ENCODE data around the gene GATB.
A peak's percentile ranks its signal among the peaks of the same experiment; 100 is the strongest.

GATB gene

GRCh38 chr4:151674804-151675391, 85.9 kb downstream of the GATB start:
- DNase-seq (ENCODE audit: low read depth) = no peak

- DNase-seq (ENCODE audit: low read depth) = no peak
Observed at GRCh38 chr4:151673908-151674520, 86.8 kb downstream of the GATB start.

DNA sequence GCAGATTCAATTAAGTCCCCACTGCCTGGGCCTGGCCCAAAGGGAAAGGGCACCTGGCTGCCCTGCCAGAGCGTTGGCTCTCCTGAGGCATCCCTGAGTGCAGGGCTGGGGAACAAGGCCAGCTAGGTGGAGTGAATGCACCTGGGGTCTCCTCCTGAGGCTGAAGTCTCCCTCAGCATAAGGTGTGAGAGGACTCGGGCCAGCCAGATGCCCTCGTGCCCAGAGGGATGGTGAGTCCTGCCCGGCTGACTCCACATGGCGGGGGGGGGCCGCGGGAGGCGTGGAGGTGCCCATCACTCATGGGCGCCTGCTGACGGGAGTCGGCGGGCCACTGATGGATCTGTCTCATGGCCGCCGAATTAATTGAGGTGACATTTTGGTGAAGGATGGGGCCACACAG, 87.8 kb downstream of the GATB start:
- no peak for DNase-seq (ENCODE audit: low read depth)

DNA sequence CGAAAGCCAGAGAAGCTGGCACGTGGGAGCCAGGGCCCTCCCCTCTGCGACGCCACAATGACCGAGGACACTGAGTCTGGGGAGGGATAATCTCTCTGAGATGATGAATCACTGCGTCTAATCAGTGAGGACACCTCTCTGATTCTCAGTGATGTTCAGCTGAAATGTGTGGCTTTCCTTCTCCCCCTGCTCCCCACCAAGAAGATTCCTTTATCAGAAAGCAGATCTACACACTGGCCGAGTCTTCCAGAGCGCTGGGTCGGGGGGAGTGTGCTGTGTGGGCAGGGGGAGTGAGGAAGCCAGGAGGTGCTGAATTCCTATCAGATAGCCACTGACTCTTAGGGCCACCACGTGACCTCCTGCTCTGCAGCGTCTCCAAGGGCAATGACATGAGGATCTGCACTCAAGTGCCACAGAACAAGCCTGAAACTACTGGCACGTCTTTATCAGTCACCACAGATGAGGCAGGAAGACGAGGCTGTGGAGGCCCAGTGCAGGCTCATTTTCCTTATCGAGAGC, 89.2 kb downstream of the GATB start:
- no peak for DNase-seq (ENCODE audit: low read depth)

- no peak for DNase-seq (ENCODE audit: low read depth)
Observed at GRCh38 chr4:151670843-151671242, 90.0 kb downstream of the GATB start.

GRCh38 chr4:151669990-151670389, 90.8 kb downstream of the GATB start:
- DNase-seq (ENCODE audit: low read depth) = no peak

GRCh38 chr4:151668689-151669402, 92.0 kb downstream of the GATB start:
- no peak for DNase-seq (ENCODE audit: low read depth)

DNA sequence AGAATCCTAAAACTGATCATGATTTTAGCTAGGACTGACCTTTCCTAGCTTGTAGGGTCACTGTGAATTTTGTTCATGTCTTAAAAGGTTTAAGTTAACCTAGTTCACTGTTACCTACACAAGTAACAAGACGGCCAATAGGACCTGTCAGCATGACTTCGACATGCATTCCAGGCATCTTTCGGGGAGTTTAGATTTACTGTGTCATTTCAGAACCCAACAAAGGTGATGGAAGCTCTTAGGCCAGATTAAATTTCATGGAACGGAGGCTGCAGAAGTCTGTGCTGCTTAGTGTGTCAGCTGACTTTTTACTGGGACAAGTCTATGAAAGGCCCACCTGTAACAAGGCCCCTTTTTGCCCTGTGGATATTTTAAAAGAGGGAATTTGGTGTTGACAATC, 93.1 kb downstream of the GATB start:
- no peak for DNase-seq (ENCODE audit: low read depth)

GRCh38 chr4:151667048-151667447, 93.8 kb downstream of the GATB start:
- DNase-seq (ENCODE audit: low read depth) = no peak

GRCh38 chr4:151666501-151666900, 94.3 kb downstream of the GATB start:
- no peak for DNase-seq (ENCODE audit: low read depth)

DNA sequence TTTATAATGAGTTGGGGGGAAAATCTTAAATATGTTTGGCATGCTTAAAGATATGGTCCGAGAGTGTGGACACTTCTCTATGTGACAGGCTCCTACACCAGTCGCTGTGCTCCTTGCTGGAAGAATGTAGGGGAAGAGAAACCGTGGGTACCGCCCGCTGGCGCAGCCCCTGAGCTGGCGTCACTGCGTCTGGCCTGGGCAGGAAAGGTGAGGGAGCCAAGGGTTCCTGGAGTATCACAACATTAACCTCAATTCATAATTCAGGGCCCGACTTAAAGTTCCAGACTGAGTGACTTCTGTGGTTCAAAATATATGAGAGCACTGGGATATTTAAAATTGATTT, 95.1 kb downstream of the GATB start:
- DNase-seq (ENCODE audit: low read depth) = no peak

DNA sequence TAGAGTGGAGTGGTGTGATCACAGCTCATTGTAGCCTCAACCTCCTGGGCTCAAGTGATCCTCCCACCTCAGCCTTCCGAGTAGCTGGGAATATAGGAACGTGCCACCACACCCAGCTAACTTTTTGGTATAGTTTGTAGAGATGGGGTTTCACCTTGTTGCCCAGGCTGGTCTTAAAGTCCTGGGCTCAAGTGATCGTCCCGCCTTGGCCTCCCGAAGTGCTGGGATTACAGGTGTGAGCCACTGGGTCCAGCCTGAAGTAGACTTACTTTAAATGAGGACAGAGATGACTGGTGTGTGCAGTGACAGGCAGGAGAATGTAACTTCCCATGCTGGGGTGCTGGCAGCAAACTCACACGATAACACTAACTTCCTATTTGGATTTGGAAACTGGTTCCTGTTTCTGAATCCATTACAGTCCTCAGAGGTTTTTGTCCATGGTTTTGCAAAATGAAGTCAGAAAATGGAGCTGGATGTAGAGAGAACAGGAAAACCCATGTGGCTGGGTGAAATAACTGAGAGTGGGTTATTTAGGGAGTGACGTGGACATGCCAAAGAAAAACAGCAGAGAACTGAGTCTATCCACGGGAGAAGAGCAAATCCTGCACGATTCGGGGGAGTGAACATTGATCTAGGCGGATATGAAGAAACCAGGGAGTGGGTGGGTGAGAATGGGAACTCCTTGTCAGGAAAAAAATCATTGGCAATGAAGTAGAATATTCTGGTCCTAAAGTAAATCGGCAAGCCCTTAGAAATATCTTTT, 95.6 kb downstream of the GATB start:
- no peak for DNase-seq (ENCODE audit: low read depth)

GRCh38 chr4:151664289-151664688, 96.5 kb downstream of the GATB start:
- DNase-seq (ENCODE audit: low read depth) = no peak

DNA sequence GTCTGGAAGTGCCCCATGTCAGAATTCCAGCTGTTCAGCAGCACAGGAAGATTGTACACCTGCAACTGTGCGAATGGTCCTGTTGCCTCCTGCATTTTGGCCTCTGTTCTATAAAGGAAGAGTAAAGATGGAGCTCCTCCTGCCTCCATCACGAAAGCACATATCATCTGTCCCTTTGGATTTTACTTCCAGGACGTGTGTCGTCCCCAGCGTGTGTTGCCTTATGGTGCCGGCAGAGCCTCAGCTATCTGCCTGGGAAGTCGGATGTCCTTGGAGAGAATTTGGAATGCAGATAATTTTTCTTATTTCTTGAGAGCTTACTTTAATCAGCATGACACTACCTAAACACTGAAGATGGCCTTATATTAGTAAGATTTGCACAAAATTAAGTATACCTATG, 97.7 kb downstream of the GATB start:
- DNase-seq (ENCODE audit: low read depth) = no peak

DNA sequence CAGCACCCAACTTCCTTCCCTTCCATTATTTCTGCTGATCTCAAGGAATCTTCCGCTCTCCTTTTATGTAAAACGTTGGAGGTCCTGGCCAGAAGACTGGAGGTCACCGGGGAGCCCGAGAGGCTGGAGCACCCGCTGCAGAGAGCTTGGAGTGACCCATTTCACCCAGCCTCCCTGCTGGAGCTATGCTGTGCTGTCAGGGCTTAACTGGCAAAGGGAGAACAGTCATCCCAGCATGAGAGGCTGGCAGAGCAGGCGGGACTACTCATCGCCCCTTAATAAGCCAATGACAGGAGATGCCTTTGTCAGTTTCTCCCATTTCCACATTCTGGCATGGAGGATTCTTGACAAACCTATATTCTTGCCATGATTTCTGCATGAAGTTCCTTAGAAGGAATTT, 98.9 kb downstream of the GATB start:
- no peak for DNase-seq (ENCODE audit: low read depth)

DNA sequence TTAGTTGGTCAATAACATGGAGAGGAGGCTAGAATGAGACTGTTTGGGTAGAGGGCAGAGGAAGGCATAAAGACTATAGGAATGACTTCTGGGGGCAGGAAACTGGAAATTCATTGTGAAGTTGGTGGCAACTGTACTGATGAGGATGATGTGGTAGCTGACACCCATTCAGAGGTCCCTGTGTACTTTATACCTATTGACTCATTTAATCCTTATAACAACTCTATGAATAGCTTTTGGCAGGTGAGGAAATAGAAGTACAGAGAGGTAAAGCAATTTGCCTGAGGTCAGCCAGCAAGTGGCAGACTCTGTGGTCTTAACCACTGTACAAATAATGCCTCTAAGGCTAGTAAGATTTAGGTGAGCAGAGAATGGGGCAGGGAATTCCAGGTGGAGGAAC, 100.1 kb downstream of the GATB start:
- DNase-seq (ENCODE audit: low read depth) = no peak

DNA sequence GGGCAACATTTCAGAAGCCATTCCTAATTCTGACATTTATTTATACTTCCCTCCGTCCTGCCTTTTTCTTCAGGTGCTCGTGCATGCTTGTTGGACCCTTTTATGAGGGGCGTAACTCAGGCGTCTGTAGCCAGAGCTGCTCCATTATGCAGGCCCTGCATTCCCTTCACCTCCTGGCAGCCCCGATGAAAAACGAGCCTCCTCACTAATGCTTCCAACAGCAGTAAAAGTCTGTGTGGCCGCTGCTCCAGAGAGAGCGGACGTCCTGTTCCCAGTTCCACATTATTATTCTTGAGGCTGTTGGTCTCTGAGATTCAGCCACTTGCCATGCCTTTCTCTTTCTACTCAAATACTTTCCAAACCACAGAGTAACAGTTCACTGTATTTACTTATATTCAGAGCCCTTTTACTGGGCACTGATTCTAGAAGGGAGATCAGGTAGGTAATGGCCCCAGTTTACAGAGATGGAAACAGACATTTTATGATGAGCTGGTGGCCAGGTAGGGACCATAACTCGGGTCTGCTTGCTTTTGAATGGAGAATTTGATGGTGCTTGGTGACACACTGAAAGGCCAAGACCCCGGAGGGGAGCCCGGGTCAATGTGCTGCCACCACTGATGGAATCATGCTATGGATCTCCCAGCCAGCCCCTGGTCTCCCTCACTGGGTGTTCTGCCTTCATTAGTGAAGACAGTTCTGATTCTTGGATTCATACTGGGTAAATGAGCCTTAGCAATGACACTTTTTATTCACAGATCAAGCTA, 101.0 kb downstream of the GATB start:
- DNase-seq (ENCODE audit: low read depth) = no peak

GRCh38 chr4:151658959-151659600, 101.7 kb downstream of the GATB start:
- DNase-seq (ENCODE audit: low read depth) = peak; percentile 4

- DNase-seq (ENCODE audit: low read depth) = no peak
Observed at GRCh38 chr4:151657896-151658295, 102.9 kb downstream of the GATB start.

DNA sequence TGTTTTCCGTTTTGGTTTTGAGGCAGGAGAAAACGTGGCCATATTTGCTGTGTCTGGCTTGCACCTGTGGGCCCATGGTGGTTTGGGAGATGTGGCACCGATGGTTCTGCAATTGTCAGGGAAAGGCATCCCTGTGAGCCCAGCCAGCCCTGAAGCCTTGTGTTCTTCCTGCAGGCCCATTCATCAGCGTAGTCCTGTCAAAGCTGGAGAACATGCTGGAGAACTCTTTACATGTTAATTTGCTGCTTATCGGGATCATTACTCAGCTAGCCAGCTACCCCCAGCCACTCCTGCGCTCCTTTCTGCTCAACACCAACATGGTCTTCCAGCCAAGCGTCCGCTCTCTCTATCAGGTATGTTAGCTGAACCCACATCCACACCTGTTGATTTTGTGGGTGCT, 104.7 kb downstream of the GATB start:
- no peak for DNase-seq (ENCODE audit: low read depth)

- no peak for DNase-seq (ENCODE audit: low read depth)
Observed at GRCh38 chr4:151653548-151653918, 107.3 kb downstream of the GATB start.
